GM12878 (cell line): ENCODE measurements around the gene NLRP10. TPM values are rescaled to one million over a fixed set of nuclear protein-coding genes. Genes with fewer than 3 reads are reported as not detected.

Experiments
- ATAC-seq: fragments of 200-7000 bp; cut with Tn5 transposase; 3 replicates; pipeline ENCODE4 v1.9.1; 2020; ENCODE audit warnings: mild to moderate bottlenecking, moderate library complexity
- BruUV-seq: library from RNA; stranded (reverse); fragments of 400-500 nt; replicated peaks from 2 replicates; lab custom pipeline; 2021; lab: Mats Ljungman, UMichigan
- CTCF ChIA-PET: fragments of 300-600 bp; sonication (Branson Sonifier 250); formaldehyde crosslinking; extraction: SDS; loops from one replicate; lab custom pipeline; 2021; ENCODE audit warnings: inconsistent platforms; lab: Yijun Ruan, JAX
- POLR2A ChIA-PET: fragments of 350-600 bp; formaldehyde crosslinking; extraction: SDS; loops from one replicate; lab custom pipeline; 2021; ENCODE audit warnings: inconsistent platforms; lab: Charles Lee
- RAD21 ChIA-PET: fragments of 300-600 bp; sonication (Branson Sonifier 250); formaldehyde crosslinking; loops from one replicate; lab custom pipeline; 2023; ENCODE audit warnings: antibody characterized with exemption; ENCODE audit not compliant: unreplicated experiment; lab: Charles Lee
- SMC1A ChIA-PET: fragments of 300-600 bp; sonication (Branson Sonifier 250); formaldehyde crosslinking; loops from one replicate; lab custom pipeline; 2023; ENCODE audit not compliant: unreplicated experiment, uncharacterized antibody; lab: Charles Lee
- DNase-seq: peaks from one replicate; pipeline ENCODE4 v3.0.0-alpha.2; 2011; ENCODE audit warnings: low read depth, low spot score
- FAIRE-seq: peaks from 3 replicates; lab custom pipeline; 2011; peaks lifted over from hg19 to GRCh38; lab: Jason Lieb, UNC
- H2AFZ ChIP-seq: 2 replicates; pipeline ENCODE4 v1.6.0; 2011; ENCODE audit warnings: low read depth, low read length, control low read depth; ENCODE audit not compliant: control insufficient read depth
- H3K27ac ChIP-seq: 2 replicates; pipeline ENCODE4 v1.5.1; 2011; ENCODE audit warnings: control low read depth; ENCODE audit not compliant: control insufficient read depth, insufficient read depth
- H3K27me3 ChIP-seq, 2 experiments: replicated peaks in 1 of 2; 2 replicates each; pipeline versions ENCODE4 v1.6.0 to v1.6.1; 2011; ENCODE audit warnings: low read length in 1 of 2; ENCODE audit not compliant: control insufficient read depth in 2 of 2, insufficient read depth in 2 of 2
- H3K36me3 ChIP-seq, 2 experiments: 2 replicates each; pipeline ENCODE4 v1.5.1; 2011; ENCODE audit warnings: low read length in 1 of 2; ENCODE audit not compliant: control insufficient read depth in 2 of 2, insufficient read depth in 2 of 2
- H3K4me1 ChIP-seq: 2 replicates; pipeline ENCODE4 v1.6.1; 2011; ENCODE audit warnings: mild to moderate bottlenecking, low read length, moderate library complexity, mixed read lengths; ENCODE audit not compliant: control insufficient read depth, insufficient read depth
- H3K4me2 ChIP-seq: 2 replicates; pipeline ENCODE4 v1.6.0; 2011; ENCODE audit warnings: control low read depth; ENCODE audit not compliant: control insufficient read depth, insufficient read depth
- H3K4me3 ChIP-seq: fragments of 200-600 bp; sonication (generic); 2 replicates; pipeline ENCODE4 v1.5.1; 2016
- H3K79me2 ChIP-seq: 2 replicates; pipeline ENCODE4 v1.6.0; 2011; ENCODE audit warnings: low read length; ENCODE audit not compliant: control insufficient read depth, insufficient read depth
- H3K9ac ChIP-seq: 2 replicates; pipeline ENCODE4 v1.8.0; 2011; ENCODE audit warnings: low read length, control low read depth, mixed read lengths; ENCODE audit not compliant: control insufficient read depth, insufficient read depth
- H3K9me3 ChIP-seq: replicated peaks from 3 replicates; pipeline ENCODE4 v1.5.1; 2011; ENCODE audit warnings: mild to moderate bottlenecking, low read length; ENCODE audit not compliant: control insufficient read depth, insufficient read depth
- H4K20me1 ChIP-seq: 2 replicates; pipeline ENCODE4 v1.6.0; 2011; ENCODE audit not compliant: control insufficient read depth, insufficient read depth
- CBX3 ChIP-seq: fragments of 200-600 bp; sonication (generic); IDR thresholded peaks from 2 replicates; pipeline ENCODE4 v1.6.1; 2016; ENCODE audit warnings: low read depth, borderline replicate concordance
- FOXK2 ChIP-seq: fragments of 450-650 bp; IDR thresholded peaks from 2 replicates; pipeline ENCODE4 v1.6.1; 2017; ENCODE audit warnings: mild to moderate bottlenecking, moderate library complexity
- FOXM1 ChIP-seq: IDR thresholded peaks from 2 replicates; pipeline ENCODE4 v1.6.1; 2012; ENCODE audit warnings: low read depth, mild to moderate bottlenecking, inconsistent platforms, low read length, moderate library complexity
- JUND ChIP-seq: IDR thresholded peaks from 2 replicates; pipeline ENCODE4 v1.6.1; 2012; ENCODE audit warnings: low read depth, mild to moderate bottlenecking, low read length, improper control_type of control experiment, moderate library complexity
- PKNOX1 ChIP-seq: fragments of 450-650 bp; IDR thresholded peaks from 2 replicates; pipeline ENCODE4 v1.6.1; 2016; ENCODE audit warnings: mild to moderate bottlenecking
- PML ChIP-seq: IDR thresholded peaks from 2 replicates; pipeline ENCODE4 v1.6.1; 2012; ENCODE audit warnings: low read length, inconsistent platforms
- RFX5 ChIP-seq: IDR thresholded peaks from 2 replicates; pipeline ENCODE4 v1.6.1; 2011; ENCODE audit warnings: low read depth, low read length, improper control_type of control experiment
- YBX1 ChIP-seq: fragments of 450-650 bp; IDR thresholded peaks from 2 replicates; pipeline ENCODE4 v1.6.1; 2016; ENCODE audit warnings: antibody characterized with exemption
- WGBS: methylation state at CpG from one replicate; pipeline ENCODE4 v1.1.6; 2016; ENCODE audit warnings: low lambda C conversion rate; ENCODE audit not compliant: insufficient replicate concordance, insufficient coverage; ENCODE audit errors: missing lambda C conversion rate; 5-methylcytosine and 5-hydroxymethylcytosine counted together
- in situ Hi-C: fragments of 300-500 bp; cut with MboI; formaldehyde crosslinking; loops from 9 replicates; pipeline ENCODE4 v1.14.3; 2018; ENCODE audit warnings: mixed read lengths
- intact Hi-C: fragments of 100-400 bp; cut with micrococcal nuclease; formaldehyde crosslinking; loops from one replicate; pipeline ENCODE4 v1.14.2; 2022; ENCODE audit not compliant: unreplicated experiment
- polyA plus RNA-seq, 11 experiments: library from polyadenylated mRNA; depleted of rRNA in 4 of 11; unstranded in 6 of 11; stranded (reverse) in 5 of 11; fragments of >200 nt; fragmentation: Nextera tagmentation in 4 of 11; fragmentation: Illumina TruSeq in 1 of 11; extraction: Ambion mirVana in 4 of 11; extraction: Trizol in 1 of 11; gene quantifications; 1 replicate in 1 of 11; 2 replicates in 10 of 11; pipeline versions ENCODE4 v1.2.1 to v1.2.3, GENCODE V29; 2011 to 2016; ENCODE audit warnings: inconsistent platforms in 2 of 11, missing spikeins in 2 of 11, low read depth in 1 of 11
- total RNA-seq, 4 experiments: library from RNA; depleted of rRNA in 3 of 4; stranded (reverse); fragments of >200 nt in 3 of 4; fragmentation: Illumina TruSeq in 1 of 4; extraction: Trizol in 1 of 4; gene quantifications; 2 replicates each; pipeline versions ENCODE4 v1.2.1 to v1.2.3, GENCODE V29; 2013 to 2021

The NLRP10 gene
- total and polyA plus RNA-seq, 10 of the 15 experiments (the other 5 are each of a cell fraction or from before 2014, with no cell fraction given): 0.04 TPM; not detected in 9

GRCh38 chr11:8003187-8003586 lies 37.9 kb upstream of the NLRP10 start (continued):
- no peak for TF ChIP-seq FOXK2
- TF ChIP-seq CBX3: no peak
- no peak for TF ChIP-seq YBX1
- no peak for TF ChIP-seq PML
- TF ChIP-seq PKNOX1: no peak
- TF ChIP-seq JUND: no peak
- TF ChIP-seq FOXM1: no peak
- TF ChIP-seq, all 136 proteins: peak for 0

- ATAC-seq: no peak
- no peak for DNase-seq
- H3K36me3 ChIP-seq: peaks cover 4 to 5% of the 10 kb centered on the region in 2 experiments; a peak in 3 of 4 replicates
- H3K4me2 ChIP-seq: no peak overlapping the region
- POLR2A ChIA-PET: no interaction called here
- FAIRE-seq: no peak
- H3K9ac ChIP-seq: no peak overlapping the region
- RAD21 ChIA-PET: interaction anchor here (1.7 kb wide), 1 partner anchor 112 kb away, joined by 3 read pairs; no protein-coding TSS in a partner anchor
- H2AFZ ChIP-seq: no peak overlapping the region
- intact Hi-C loops: no loop called here
- H3K79me2 ChIP-seq: no peaks in the 10 kb centered on the region
- 42% methylated on average over 1 of the region's 1 CpG for WGBS
- H3K4me1 ChIP-seq: no peaks in the 10 kb centered on the region
- H3K9me3 ChIP-seq: no peaks in the 10 kb centered on the region
- H4K20me1 ChIP-seq: no peaks in the 10 kb centered on the region
- in situ Hi-C loops: no loop called here
- no TSS peak for BruUV-seq
- SMC1A ChIA-PET: no interaction called here
- H3K27me3 ChIP-seq: no peaks in the 10 kb centered on the region
- CTCF ChIA-PET: interaction anchor here (0.9 to 6.7 kb wide), 2 partner anchors 31 to 96 kb away, joined by 3 to 94 read pairs; no protein-coding TSS in a partner anchor
- no peak overlapping the region for H3K4me3 ChIP-seq
- H3K27ac ChIP-seq: no peak overlapping the region
- TF ChIP-seq JUND (no peak), RFX5 (no peak)
- TF ChIP-seq, all 136 proteins: peak for 0
Observed at GRCh38 chr11:8002676-8003075, 37.4 kb upstream of the NLRP10 start.
